HUES48 (cell line): ENCODE data around the gene LMO4.

Experiments
- H3K27ac ChIP-seq: one replicate; pipeline ENCODE4 v1.7.0; 2013; ENCODE audit warnings: low read depth, low read length, inconsistent platforms
- H3K27me3 ChIP-seq: 2 replicates; pipeline ENCODE4 v1.6.1; 2013; ENCODE audit warnings: mild to moderate bottlenecking, low read length; ENCODE audit not compliant: control insufficient read depth, insufficient read depth
- H3K36me3 ChIP-seq: 2 replicates; pipeline ENCODE4 v1.6.1; 2013; ENCODE audit warnings: low read length; ENCODE audit not compliant: control insufficient read depth, insufficient read depth
- H3K4me1 ChIP-seq: 2 replicates; pipeline ENCODE4 v1.6.1; 2013; ENCODE audit warnings: mild to moderate bottlenecking, low read length; ENCODE audit not compliant: control insufficient read depth, insufficient read depth
- H3K4me3 ChIP-seq: 2 replicates; pipeline ENCODE4 v1.5.1; 2013; ENCODE audit warnings: mild to moderate bottlenecking, low read depth, low read length
- H3K9ac ChIP-seq: 2 replicates; pipeline ENCODE4 v1.6.1; 2013; ENCODE audit warnings: mild to moderate bottlenecking, low read depth, low read length, moderate library complexity
- H3K9me3 ChIP-seq: 2 replicates; pipeline ENCODE4 v1.6.1; 2013; ENCODE audit warnings: low read length; ENCODE audit not compliant: control insufficient read depth, insufficient read depth

LMO4 gene

DNA sequence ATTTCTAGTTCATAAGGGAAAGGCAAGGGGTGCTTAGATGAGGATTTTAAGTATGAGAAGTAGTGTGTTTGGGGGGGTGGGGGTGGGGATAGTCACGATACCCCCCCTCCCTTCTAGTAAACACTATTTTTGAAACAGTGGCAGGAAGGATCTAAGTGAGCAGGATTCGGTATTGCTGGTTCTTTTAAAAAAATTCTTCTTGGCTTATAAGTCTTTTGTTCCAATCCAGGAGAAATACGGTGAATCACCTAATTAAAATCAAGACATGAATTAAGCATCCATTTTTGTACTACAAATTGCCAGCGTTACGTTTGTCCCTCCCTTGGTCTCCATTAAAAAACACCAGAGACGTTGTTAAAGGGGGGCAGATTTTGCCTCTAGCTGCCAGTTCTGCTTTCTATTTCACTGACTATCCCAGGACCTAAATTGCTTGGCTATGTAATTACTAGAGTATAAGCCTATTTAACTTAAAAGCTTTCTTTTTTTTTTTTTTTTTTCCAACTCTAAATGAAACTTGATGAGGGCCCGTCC lies 911 bp downstream of the LMO4 start:
- peak overlapping the region; percentile 95 for H3K27ac ChIP-seq

DNA sequence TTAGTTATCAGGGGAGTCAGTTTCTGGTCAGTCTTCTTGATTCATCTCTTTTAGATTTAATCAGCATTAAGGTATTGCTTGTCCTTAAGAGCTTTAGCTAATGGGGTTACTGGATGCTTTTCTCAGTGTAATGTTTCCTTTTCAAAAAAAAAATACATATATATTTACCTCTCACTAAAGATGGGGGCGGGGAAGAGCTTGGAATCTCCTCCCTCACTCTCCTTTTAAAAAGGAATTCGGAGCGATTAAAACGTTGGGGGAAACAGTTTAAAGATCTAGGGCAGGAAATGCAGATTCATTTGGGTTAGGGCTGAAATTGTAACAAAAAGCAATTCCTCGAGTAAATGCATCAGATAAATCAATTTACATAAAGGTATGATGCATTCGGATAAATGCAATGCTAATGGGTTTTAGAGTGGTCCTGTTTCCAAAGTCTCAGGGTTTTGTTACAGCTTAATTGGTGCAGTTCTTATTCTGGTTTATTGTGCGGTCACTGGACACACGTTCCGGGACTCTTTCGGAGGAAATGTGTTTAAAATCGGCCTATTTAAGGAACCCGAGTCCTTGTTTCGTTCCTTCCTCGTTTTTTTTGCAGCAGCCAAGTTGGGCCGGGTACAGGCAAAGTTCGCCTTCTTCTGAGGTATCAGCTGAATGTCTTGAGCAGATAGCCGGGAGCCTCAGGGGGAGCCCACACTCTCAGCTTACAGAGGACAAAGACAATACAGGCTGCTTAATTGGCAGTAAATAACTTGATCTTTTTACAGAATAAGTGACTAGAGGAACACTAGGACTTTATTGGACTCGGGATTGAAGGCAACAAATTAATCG lies 1.6 kb downstream of the LMO4 start:
- Histone ChIP-seq H3K4me3 (peak overlapping the region; percentile 75), H3K36me3 (peaks cover 17% of the 10 kb centered on the region), H3K9me3 (no peaks in the 10 kb centered on the region), H3K4me1 (peaks cover 38% of the 10 kb centered on the region), H3K27ac (peak overlapping the region; percentile 95), H3K9ac (peak overlapping the region; percentile 68), H3K27me3 (no peaks in the 10 kb centered on the region)

More for the DNA sequence above, 911 bp downstream of the LMO4 start:
- Histone ChIP-seq H3K4me1 (peaks cover 38% of the 10 kb centered on the region), H3K27me3 (no peaks in the 10 kb centered on the region), H3K9me3 (no peaks in the 10 kb centered on the region), H3K36me3 (peaks cover 17% of the 10 kb centered on the region), H3K9ac (peak overlapping the region; percentile 68), H3K4me3 (peak overlapping the region; percentile 75)

DNA sequence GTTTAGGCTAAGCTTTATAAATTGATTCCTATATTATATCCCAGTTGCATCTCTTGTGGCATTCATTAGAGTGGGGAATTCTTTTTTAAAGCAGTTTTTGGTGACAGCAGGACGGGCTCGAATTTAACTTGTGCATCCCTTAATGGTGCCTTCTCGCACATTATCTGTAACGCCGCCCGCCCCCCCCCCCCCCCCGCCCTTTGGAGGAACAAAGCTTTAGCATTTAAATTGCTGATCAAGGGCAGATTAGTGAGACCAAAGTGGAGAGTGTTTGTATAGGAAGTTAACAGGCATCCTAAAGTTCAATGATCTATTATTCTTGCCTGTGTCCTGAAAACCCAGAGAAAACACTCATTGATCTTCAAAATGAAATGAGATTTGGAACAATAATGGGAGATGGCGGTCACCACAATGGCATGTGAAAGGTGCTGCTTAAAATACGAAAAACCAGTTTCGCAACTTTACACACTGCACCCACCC lies 2.2 kb downstream of the LMO4 start:
- peaks cover 17% of the 10 kb centered on the region for H3K36me3 ChIP-seq
- H3K4me1 ChIP-seq = peaks cover 43% of the 10 kb centered on the region
- H3K4me3 ChIP-seq = peak overlapping the region; percentile 75
- H3K9me3 ChIP-seq = no peaks in the 10 kb centered on the region
- H3K9ac ChIP-seq = peak overlapping the region; percentile 68
- H3K27me3 ChIP-seq = no peaks in the 10 kb centered on the region
- H3K27ac ChIP-seq = peak overlapping the region; percentile 95

DNA sequence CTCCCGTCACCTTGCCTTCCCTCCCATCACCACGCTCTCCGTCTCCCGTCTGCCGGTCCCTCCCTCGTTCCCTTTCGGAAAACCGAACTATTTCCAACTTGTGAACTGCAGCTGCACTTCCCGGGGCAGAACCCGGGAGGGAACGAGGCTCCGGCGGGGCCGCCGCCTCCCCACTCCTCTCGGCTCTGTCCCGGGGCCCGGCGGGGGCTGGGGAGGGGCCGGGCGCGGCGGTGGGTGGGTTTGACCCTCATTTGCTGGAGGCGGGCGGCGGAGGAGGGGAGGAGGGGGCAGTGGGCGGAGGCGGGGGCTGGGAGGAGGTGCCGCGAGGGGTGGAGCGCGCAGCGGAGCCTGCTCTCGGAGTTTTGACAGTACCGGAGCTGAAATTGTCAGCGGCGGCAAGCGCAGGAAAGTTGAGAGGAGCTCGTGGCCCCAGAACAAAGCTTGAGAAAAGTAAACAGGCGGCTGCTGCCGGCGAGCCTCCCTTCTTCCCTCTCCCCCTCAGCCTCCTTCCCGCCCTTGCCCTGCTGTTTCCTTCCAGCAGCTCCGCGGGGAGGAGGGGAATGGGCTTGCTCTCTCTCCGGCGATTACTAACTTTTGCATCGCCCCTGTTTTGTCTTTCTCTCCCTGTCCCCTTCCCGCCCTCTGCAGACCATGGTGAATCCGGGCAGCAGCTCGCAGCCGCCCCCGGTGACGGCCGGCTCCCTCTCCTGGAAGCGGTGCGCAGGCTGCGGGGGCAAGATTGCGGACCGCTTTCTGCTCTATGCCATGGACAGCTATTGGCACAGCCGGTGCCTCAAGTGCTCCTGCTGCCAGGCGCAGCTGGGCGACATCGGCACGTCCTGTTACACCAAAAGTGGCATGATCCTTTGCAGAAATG lies 2.9 kb downstream of the LMO4 start:
- peak overlapping the region; percentile 68 for H3K9ac ChIP-seq
- no peaks in the 10 kb centered on the region for H3K9me3 ChIP-seq
- H3K36me3 ChIP-seq = peaks cover 21% of the 10 kb centered on the region
- peak overlapping the region; percentile 75 for H3K4me3 ChIP-seq
- peaks cover 45% of the 10 kb centered on the region for H3K4me1 ChIP-seq
- H3K27ac ChIP-seq = peak overlapping the region; percentile 95
- H3K27me3 ChIP-seq = no peaks in the 10 kb centered on the region

DNA sequence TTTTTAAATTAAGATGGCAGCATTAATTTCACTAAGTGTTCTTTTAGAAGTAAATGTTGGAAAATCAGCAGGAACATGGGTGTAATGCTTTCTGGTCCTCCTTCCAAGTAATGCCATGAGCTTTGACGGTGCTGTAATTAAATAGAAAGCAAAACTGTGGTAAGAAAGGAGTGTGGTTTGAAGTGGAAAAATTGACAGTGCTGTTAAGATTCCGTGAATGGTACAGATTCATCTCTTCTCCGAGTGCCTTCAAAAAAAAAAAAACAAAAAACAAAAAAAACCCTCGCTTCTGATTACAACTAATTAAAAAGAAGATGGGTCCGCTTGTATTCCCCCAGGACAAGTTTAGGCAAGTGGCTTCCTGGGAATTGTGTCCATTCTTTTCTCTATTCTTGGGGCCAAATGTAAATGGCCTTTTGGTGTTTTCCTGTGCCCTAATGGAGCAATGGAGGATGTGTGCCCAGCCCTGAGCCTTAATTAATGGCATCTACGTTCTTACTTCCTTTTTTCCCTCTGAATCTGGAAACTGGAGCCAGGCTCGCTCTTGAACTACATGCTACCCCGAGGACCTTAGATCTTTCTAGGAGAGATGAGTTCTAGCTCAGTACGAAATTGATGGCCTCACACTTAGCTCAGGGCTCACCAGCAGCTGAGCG lies 5.1 kb downstream of the LMO4 start:
- Histone ChIP-seq H3K4me1 (peaks cover 53% of the 10 kb centered on the region), H3K9ac (no peak overlapping the region), H3K27ac (peak overlapping the region; percentile 80), H3K27me3 (no peaks in the 10 kb centered on the region), H3K4me3 (peak overlapping the region; percentile 78), H3K36me3 (peaks cover 40% of the 10 kb centered on the region), H3K9me3 (no peaks in the 10 kb centered on the region)

DNA sequence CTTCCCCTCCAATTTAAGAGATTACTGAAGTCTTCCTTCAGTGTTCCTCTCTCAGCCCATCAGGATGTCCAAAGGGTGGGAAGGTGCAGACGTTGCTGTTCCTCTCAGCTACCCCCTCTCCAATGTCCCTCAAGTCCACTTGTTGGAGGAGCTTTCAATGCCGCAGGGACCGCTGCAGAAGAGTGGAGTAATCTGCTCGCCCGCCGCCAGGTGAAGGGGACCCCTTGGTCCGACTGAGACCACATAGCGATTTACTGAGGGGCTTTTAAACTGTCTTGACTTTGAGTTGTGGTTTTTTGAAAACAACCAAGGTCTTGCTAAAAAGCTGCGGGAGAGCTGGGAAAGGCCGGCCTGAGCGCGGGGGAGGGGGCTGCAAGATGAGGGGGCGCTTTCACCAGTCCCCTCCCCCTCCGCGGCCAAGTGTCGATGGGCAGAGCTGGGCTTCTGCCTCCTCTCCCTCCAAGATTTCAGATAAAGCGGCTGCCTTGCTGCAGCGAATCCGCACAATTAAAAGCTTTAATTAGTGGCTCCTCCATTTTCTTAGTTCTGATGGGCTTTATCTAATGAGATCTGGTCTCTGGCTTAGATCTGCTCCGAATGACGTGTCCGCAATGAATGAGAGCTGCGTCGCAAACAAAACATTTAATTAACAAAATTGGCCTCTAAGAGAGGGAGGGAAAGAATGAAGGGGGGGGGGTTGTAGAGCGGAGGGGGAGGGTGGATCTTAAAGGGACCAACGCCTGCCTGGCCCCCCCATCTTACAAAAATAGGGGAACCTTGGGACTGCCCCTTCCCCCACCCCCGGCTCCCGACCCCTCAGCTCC lies 5.9 kb downstream of the LMO4 start:
- H3K36me3 ChIP-seq = peaks cover 47% of the 10 kb centered on the region
- peak overlapping the region; percentile 77 for H3K9ac ChIP-seq
- H3K27ac ChIP-seq = peak overlapping the region; percentile 80
- peaks cover 56% of the 10 kb centered on the region for H3K4me1 ChIP-seq
- H3K27me3 ChIP-seq = no peaks in the 10 kb centered on the region
- H3K4me3 ChIP-seq = peak overlapping the region; percentile 78
- H3K9me3 ChIP-seq = no peaks in the 10 kb centered on the region

GRCh38 chr1:87335175-87335884 lies 6.7 kb downstream of the LMO4 start:
- H3K4me3 ChIP-seq = peak overlapping the region; percentile 78
- H3K27me3 ChIP-seq = no peaks in the 10 kb centered on the region
- H3K9ac ChIP-seq = peak overlapping the region; percentile 77
- peaks cover 55% of the 10 kb centered on the region for H3K36me3 ChIP-seq
- no peaks in the 10 kb centered on the region for H3K9me3 ChIP-seq
- H3K4me1 ChIP-seq = peaks cover 56% of the 10 kb centered on the region
- peak overlapping the region; percentile 80 for H3K27ac ChIP-seq

- H3K27me3 ChIP-seq = no peaks in the 10 kb centered on the region
- H3K36me3 ChIP-seq = peaks cover 68% of the 10 kb centered on the region
- no peak overlapping the region for H3K9ac ChIP-seq
- no peak overlapping the region for H3K27ac ChIP-seq
- peaks cover 56% of the 10 kb centered on the region for H3K4me1 ChIP-seq
- H3K9me3 ChIP-seq = no peaks in the 10 kb centered on the region
- H3K4me3 ChIP-seq = no peak overlapping the region
These were observed 8.0 kb downstream of the LMO4 start for GRCh38 chr1:87336623-87337067.

- no peaks in the 10 kb centered on the region for H3K27me3 ChIP-seq
- peaks cover 72% of the 10 kb centered on the region for H3K36me3 ChIP-seq
- no peaks in the 10 kb centered on the region for H3K9me3 ChIP-seq
- peaks cover 49% of the 10 kb centered on the region for H3K4me1 ChIP-seq
- no peak overlapping the region for H3K4me3 ChIP-seq
- no peak overlapping the region for H3K9ac ChIP-seq
- no peak overlapping the region for H3K27ac ChIP-seq
These were observed 8.9 kb downstream of the LMO4 start for GRCh38 chr1:87337606-87338005.
